ENCODE data around the gene HPS1. TPM values are rescaled to one million over a fixed set of nuclear protein-coding genes. Genes with fewer than 3 reads are reported as not detected.
"Not testable (repeated sequence)": the region's sequence is repeated elsewhere in the genome, so short reads cannot be mapped to it uniquely, and the experiment has no call there.

The HPS1 gene
- total RNA-seq, 1 donor from 2014 or later: 52.4 TPM

DNA sequence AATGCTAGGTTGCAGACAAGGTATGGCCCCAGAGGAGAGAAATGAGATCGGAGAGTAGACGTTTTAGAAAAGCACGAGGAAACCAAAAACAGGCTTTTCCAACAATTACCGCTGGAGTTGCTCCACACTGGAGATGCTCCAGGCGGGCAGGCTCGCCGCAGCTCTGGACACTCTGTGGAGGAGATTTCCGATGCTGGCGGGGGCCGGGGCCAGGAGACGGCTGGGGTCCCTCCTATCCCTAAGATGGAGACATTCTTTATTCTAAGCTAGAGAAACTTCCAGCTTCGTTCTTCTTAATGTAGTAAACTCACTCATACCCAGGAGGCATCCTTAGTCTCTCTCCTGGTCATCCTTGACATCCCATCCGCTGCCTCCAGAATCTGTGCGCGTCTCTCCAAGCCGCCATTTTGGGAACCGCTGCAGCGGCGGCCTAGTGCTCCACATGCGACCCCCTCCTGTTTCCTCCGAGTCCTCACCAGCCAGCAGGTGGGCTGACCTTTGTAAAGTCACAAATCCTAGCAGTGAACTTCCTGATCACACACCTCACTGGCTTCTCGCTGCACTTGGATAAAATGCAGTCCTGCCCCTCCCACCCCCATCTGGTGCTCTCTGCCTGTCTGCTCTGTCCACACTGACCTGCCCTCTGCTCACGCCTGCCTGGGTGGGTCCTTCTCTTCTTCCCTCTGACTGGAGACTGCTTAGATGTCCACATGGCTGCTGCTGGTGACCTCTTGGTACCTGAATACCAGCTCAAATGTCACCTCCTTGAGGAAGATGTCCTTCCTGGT, 43.6 kb downstream of the HPS1 start:
- intact Hi-C loops (cut with DNase I): no loop called here
- DNase-seq (ENCODE audit: low spot score): no peak
- ATAC-seq: no peak

- ATAC-seq: no peak
- intact Hi-C loops (cut with DNase I): no loop called here
- DNase-seq (ENCODE audit: low spot score): no peak
Measured at GRCh38 chr10:98402478-98402877, 44.3 kb downstream of the HPS1 start.

GRCh38 chr10:98400482-98400881, 46.3 kb downstream of the HPS1 start:
- ATAC-seq: peak; percentile 5
- intact Hi-C loops (cut with DNase I): no loop called here
- DNase-seq (ENCODE audit: low spot score): no peak

- intact Hi-C loops (cut with DNase I): no loop called here
- ATAC-seq (no peak), DNase-seq (ENCODE audit: low spot score) (no peak)
Measured at GRCh38 chr10:98399784-98400183, 47.0 kb downstream of the HPS1 start.

DNA sequence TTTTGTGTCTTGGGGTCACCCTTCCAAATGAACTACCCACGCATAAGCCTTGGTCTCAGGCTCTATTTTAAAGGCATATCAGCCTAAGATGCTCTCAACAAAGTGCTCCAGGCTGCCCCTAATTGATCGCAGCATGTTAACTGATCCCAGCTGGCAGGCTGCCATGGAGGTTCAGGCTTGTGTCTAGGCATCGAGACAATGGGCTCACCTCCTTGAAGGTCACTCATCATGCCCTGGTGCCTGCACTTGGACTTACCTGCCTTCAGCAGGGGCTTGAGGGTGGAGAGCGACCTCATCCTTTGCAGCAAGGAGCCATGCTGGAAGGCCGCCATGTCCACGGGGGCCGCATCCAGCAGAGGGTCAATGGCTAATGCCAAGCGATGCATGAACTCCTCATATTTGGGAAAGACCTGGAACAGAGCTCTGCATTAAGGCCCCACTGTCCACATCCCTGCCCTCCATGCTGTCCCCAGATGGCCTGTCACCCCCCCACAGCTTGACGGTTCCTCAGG, 49.6 kb downstream of the HPS1 start:
- DNase-seq (ENCODE audit: low spot score) (no peak), ATAC-seq (no peak)
- intact Hi-C loops (cut with DNase I): no loop called here

- DNase-seq (ENCODE audit: low spot score) (no peak), ATAC-seq (no peak)
- intact Hi-C loops (cut with DNase I): no loop called here
Measured at GRCh38 chr10:98396096-98397063, 50.4 kb downstream of the HPS1 start.

DNA sequence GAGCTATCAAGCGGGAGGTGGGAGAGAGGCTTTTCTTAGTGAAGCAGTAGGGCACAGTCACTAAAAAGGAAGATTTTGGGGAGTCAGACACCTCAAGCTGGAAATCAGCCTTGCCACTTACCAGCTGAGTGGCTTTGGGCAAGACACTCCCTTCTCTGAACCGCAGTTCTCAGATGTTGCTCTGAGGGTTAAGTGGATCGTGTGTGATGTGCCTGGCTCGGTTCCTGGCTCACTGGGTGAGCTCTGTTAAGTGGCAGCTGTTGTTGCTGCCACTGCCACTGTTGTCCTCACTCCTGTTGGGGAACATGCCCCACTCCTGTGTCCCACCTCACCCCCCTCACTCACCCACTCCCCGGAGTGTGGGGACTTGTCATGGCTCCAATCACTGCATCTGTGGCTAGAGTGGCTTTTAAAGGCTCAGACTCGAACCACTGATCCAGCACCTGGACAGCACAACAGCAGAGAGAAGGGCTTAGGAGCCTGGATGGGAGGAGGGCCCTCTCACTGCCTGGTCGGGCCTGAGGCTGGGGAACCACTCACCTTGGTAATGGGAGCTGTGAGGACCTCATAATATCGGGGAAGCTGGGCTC, 51.8 kb downstream of the HPS1 start:
- ATAC-seq: no peak
- DNase-seq (ENCODE audit: low spot score): no peak
- intact Hi-C loops (cut with DNase I): no loop called here

DNA sequence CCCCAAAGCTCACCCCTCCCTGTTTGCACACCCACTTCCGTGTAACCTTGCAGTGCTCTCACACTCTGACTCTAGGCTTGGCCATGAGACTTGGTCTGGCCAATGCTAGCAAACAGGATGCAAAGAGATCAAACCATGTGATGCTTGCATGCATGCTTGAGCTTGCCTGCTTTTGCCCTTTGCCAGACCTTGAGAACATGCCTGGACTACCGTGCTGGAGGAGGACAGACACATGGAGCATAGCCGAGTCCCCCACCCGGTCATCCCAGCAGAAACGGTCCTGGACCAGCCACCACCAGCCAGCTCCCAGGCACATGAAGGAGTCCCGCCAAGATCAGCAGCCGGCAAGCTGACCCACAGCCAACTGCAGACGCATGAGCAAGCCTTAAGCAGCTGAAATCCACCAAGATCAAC, 55.1 kb downstream of the HPS1 start:
- no peak for DNase-seq (ENCODE audit: low spot score)
- intact Hi-C loops (cut with DNase I): no loop called here
- ATAC-seq: peak; percentile 60

GRCh38 chr10:98391065-98391464, 55.7 kb downstream of the HPS1 start:
- intact Hi-C loops (cut with DNase I): no loop called here
- ATAC-seq: no peak
- no peak for DNase-seq (ENCODE audit: low spot score)

- intact Hi-C loops (cut with DNase I): no loop called here
- ATAC-seq: no peak
- no peak for DNase-seq (ENCODE audit: low spot score)
Measured at GRCh38 chr10:98390406-98390805, 56.3 kb downstream of the HPS1 start.

DNA sequence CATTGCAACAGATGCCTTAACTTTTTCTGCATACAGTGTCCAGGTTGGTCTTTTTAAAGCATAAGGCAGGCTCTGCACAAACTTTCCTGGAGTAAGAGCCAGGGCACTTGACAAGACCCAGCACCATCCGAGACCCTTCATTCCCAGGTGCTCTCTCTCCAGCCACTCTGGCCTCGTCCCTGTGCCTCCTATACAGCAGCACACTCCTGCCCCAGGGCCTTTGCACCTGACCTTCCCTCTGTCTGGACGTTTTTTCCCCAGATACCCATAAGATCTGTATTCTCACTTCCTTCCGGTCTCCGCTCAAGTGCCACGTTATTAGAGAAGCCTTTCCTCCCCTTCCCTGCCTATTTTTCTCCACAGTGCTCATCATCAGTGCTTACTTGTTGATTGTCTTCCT, 57.3 kb downstream of the HPS1 start:
- intact Hi-C loops (cut with DNase I): no loop called here

DNA sequence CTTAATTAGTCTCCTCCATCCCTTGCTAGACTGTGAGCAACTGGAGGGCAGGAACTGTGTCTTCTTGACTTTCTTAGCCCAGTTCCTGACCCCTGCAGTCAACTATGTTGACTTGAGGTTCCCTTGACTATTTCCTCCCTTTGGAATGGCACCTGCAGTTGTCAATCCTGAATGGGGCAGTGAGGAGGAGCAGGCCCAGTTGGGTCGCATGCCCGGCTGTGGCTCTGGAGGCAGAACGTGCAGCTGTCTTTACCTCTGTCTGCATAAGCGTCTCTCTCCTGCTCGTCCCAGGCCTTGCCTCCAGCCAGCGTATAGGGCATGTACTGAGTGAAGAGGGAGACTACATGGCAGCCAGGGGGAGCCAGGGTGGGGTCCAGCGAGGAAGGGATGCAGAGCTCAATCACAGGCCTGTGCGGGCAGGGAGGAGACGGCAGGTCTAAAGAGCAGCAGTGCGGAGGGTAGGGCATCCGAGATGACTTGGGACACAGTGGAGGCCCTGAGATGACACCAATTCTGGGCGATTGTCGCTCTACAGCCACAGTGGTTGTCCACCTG, 58.6 kb downstream of the HPS1 start:
- intact Hi-C loops (cut with DNase I): no loop called here
- ATAC-seq (no peak), DNase-seq (ENCODE audit: low spot score) (no peak)

More for the DNA sequence above, 57.3 kb downstream of the HPS1 start:
- ATAC-seq: no peak
- no peak for DNase-seq (ENCODE audit: low spot score)

- ATAC-seq (no peak), DNase-seq (ENCODE audit: low spot score) (no peak)
- intact Hi-C loops (cut with DNase I): no loop called here
Measured at GRCh38 chr10:98384531-98385133, 62.1 kb downstream of the HPS1 start.

GRCh38 chr10:98383869-98384268, 62.9 kb downstream of the HPS1 start:
- no peak for ATAC-seq
- intact Hi-C loops (cut with DNase I): no loop called here
- DNase-seq (ENCODE audit: low spot score): no peak

DNA sequence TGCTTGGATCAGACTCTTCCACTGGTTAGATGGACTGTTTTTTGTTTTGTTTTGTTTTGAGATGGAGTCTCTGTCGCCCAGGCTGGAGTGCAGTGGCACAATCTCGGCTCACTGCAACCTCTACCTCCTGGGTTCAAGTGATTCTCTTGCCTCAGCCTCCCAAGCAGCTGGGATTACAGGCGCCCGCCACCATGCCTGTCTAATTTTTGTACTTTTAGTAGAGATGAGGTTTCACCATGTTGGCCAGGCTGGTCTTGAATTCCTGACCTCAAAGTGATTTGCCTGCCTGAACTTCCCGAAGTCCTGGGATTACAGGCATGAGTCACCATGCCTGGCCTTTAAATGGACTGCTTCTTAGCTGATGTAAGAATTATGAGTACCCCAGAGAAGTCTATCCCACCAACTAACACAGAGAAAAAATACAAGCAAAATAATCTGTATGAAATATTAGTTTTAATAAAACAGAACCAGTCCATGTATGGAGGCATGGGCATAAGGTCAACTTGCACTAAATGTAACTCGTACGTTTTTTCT, 63.5 kb downstream of the HPS1 start:
- intact Hi-C loops (cut with DNase I); ATAC-seq; DNase-seq (ENCODE audit: low spot score): not testable (repeated sequence)

DNA sequence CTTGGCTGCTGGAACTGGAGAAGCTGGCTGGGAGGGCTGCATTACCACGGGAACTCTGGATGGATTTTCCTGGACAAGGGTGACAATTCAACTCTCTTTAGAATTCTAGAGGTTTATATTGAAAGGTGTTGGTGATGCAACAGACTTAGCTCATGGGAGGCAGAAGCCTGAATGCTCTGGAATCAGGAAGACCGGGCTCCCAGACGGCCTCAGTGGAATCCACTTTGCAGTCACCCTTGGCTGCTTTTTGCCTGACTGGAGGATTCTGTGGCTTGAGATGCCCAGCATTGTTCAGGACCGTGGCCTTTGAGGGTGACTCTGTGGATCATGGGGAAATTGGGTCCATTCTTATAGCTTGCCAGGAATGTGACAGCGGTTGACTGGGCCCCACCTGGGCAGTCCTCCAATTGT, 64.0 kb downstream of the HPS1 start:
- ATAC-seq (no peak), DNase-seq (ENCODE audit: low spot score) (no peak)
- intact Hi-C loops (cut with DNase I): no loop called here

- ATAC-seq: no peak
- DNase-seq (ENCODE audit: low spot score): no peak
- intact Hi-C loops (cut with DNase I): no loop called here
Measured at GRCh38 chr10:98380493-98381339, 66.0 kb downstream of the HPS1 start.

DNA sequence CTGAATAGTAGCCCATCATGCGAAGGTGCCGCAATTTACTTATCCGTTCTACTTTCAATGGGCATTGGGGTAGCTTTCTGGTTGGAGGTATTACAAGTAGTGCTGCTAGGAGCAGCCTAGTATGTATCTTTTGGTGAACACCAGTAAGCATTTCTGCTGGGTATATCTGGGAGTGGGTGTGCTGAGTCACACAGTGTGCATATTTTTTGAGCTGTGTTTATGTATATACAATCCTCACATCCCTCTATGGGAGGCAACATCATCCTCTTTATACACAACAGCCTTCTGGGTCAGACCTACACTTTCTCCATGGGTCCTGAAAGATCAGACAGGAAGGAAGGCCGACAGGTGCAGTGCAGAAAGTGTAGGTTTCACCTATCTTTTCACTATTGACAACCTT, 68.0 kb downstream of the HPS1 start:
- intact Hi-C loops (cut with DNase I): no loop called here
- DNase-seq (ENCODE audit: low spot score): no peak
- no peak for ATAC-seq
